ENCODE results near the gene CHAC2. TPM values are rescaled to one million over a fixed set of nuclear protein-coding genes. Genes with fewer than 3 reads are reported as not detected.
A peak's percentile ranks its signal among the peaks of the same experiment; 100 is the strongest.

Gene CHAC2
- total and polyA plus RNA-seq, 2 donors (not counting 1 experiment from before 2014, with no cell fraction given) = 1.7 to 3.3 TPM

DNA sequence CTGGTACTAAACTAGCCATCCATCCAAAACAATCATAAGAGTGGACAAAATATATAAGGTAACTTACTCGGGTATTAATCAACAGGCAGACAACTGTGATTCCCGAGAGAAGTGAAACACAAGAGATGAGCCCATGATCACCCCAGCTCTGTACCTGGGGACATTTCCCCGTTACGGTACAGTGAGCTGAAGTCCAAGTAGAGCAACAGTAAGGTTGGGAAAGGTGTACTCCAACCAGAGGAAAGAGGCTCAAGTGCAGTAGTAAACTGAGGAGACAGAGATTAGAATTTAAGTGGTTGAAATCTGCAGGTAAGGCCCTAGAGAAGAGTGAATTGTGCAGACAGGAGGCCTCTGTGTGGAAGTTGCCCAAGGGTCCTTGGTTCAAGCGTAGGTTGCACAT, 30.5 kb upstream of the CHAC2 start:
- Histone ChIP-seq H3K79me2 (ENCODE audit: control insufficient read depth, insufficient read depth, low read length) (no peaks in the 10 kb centered on the region), H3K4me1 (ENCODE audit: control insufficient read depth, extremely low read depth, insufficient read depth, low read length) (no peaks in the 10 kb centered on the region), H3K27me3 (ENCODE audit: control insufficient read depth, insufficient read depth, low read length) (no peaks in the 10 kb centered on the region), H3K4me2 (ENCODE audit: extremely low read depth, insufficient read depth, low read length) (no peak overlapping the region), H2AFZ (ENCODE audit: low read length) (no peak overlapping the region), H4K20me1 (ENCODE audit: control insufficient read depth, extremely low read depth, insufficient read depth, low read length) (no peaks in the 10 kb centered on the region), H3K27ac (ENCODE audit: insufficient read depth, low read length) (no peak overlapping the region), H3K9ac (ENCODE audit: insufficient read depth, low read length) (no peak overlapping the region), H3K9me3 (ENCODE audit: control insufficient read depth, insufficient read depth, low read depth, low read length) (no peaks in the 10 kb centered on the region), H3K4me3 (replicated peaks in 1 of 4; ENCODE audit: control extremely low read depth in 1 of 4, insufficient read depth in 1 of 4, low read depth in 3 of 4, low read length in 4 of 4) (no peak overlapping the region), H3K36me3 (ENCODE audit: control insufficient read depth, insufficient read depth, low read length) (no peaks in the 10 kb centered on the region)
- TF ChIP-seq, protein P1, sequence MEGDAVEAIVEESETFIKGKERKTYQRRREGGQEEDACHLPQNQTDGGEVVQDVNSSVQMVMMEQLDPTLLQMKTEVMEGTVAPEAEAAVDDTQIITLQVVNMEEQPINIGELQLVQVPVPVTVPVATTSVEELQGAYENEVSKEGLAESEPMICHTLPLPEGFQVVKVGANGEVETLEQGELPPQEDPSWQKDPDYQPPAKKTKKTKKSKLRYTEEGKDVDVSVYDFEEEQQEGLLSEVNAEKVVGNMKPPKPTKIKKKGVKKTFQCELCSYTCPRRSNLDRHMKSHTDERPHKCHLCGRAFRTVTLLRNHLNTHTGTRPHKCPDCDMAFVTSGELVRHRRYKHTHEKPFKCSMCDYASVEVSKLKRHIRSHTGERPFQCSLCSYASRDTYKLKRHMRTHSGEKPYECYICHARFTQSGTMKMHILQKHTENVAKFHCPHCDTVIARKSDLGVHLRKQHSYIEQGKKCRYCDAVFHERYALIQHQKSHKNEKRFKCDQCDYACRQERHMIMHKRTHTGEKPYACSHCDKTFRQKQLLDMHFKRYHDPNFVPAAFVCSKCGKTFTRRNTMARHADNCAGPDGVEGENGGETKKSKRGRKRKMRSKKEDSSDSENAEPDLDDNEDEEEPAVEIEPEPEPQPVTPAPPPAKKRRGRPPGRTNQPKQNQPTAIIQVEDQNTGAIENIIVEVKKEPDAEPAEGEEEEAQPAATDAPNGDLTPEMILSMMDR (conservative IDR thresholded peaks at IDR 0.05 in 1 of 2, IDR thresholded peaks at IDR 0.05 in 1 of 2; ENCODE audit: low read depth in 1 of 2, low read length in 2 of 2) = no peak
- TF ChIP-seq EZH2 (IDR thresholded peaks at IDR 0.05; ENCODE audit: low read length, missing control alignments) = no peak
- no peak for DNase-seq (ENCODE audit: low read depth in 2 of 2)

DNA sequence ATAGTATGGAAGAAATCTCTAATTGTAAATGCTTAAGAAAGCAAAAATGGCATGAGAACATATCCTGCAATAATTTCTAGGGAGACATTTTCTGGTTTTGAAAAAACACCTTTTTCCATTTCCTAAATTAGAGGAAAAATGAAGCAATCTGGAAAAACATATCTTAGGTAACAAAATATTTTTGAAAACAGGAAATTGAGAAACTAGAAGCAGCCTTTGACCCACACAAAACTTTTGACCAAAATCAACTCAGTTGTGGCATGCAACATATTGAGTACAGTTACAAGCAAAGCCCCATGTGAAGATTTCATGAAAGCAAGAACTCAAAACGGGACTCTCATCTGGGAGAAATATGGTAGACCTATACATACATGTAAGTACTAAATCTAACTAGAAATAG, 28.6 kb upstream of the CHAC2 start:
- H3K36me3 ChIP-seq (ENCODE audit: control insufficient read depth, insufficient read depth, low read length) = no peaks in the 10 kb centered on the region
- no peaks in the 10 kb centered on the region for H3K27me3 ChIP-seq (ENCODE audit: control insufficient read depth, insufficient read depth, low read length)
- no peak overlapping the region for H3K4me2 ChIP-seq (ENCODE audit: extremely low read depth, insufficient read depth, low read length)
- H3K79me2 ChIP-seq (ENCODE audit: control insufficient read depth, insufficient read depth, low read length) = no peaks in the 10 kb centered on the region
- H2AFZ ChIP-seq (ENCODE audit: low read length) = no peak overlapping the region
- no peak for TF ChIP-seq EZH2 (IDR thresholded peaks at IDR 0.05; ENCODE audit: low read length, missing control alignments)
- TF ChIP-seq, protein P1 (conservative IDR thresholded peaks at IDR 0.05 in 1 of 2, IDR thresholded peaks at IDR 0.05 in 1 of 2; ENCODE audit: low read depth in 1 of 2, low read length in 2 of 2) = no peak
- no peak overlapping the region for H3K27ac ChIP-seq (ENCODE audit: insufficient read depth, low read length)
- no peak for DNase-seq (ENCODE audit: low read depth in 2 of 2)
- H3K9me3 ChIP-seq (ENCODE audit: control insufficient read depth, insufficient read depth, low read depth, low read length) = no peaks in the 10 kb centered on the region
- no peak overlapping the region for H3K4me3 ChIP-seq (replicated peaks in 1 of 4; ENCODE audit: control extremely low read depth in 1 of 4, insufficient read depth in 1 of 4, low read depth in 3 of 4, low read length in 4 of 4)
- no peaks in the 10 kb centered on the region for H3K4me1 ChIP-seq (ENCODE audit: control insufficient read depth, extremely low read depth, insufficient read depth, low read length)
- no peaks in the 10 kb centered on the region for H4K20me1 ChIP-seq (ENCODE audit: control insufficient read depth, extremely low read depth, insufficient read depth, low read length)
- H3K9ac ChIP-seq (ENCODE audit: insufficient read depth, low read length) = no peak overlapping the region

DNA sequence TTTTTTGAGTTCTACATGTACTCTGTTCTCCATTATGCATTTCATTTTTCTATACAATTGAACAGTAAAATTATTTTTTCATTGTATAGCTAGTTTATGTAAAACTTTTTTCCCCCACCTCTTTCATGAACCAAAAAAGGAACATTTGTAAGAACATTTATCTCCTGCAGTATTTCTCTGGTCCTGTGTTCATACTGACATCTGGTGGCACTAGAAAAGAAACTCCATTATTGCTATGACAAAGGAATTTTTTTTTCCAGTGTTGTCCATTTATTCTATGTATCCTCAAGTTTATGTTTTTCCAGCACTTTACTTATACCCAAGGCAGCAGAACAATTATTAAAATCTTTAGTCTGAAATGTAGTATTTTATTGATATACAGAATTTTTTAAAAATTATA, 27.4 kb upstream of the CHAC2 start:
- H3K9ac ChIP-seq (ENCODE audit: insufficient read depth, low read length) = no peak overlapping the region
- H3K9me3 ChIP-seq (ENCODE audit: control insufficient read depth, insufficient read depth, low read depth, low read length) = no peaks in the 10 kb centered on the region
- peak; percentile 50 to 66 for DNase-seq (ENCODE audit: low read depth in 2 of 2)

More for the DNA sequence above, 27.4 kb upstream of the CHAC2 start:
- TF ChIP-seq EZH2 (IDR thresholded peaks at IDR 0.05; ENCODE audit: low read length, missing control alignments) = no peak
- TF ChIP-seq, protein P1 (conservative IDR thresholded peaks at IDR 0.05 in 1 of 2, IDR thresholded peaks at IDR 0.05 in 1 of 2; ENCODE audit: low read depth in 1 of 2, low read length in 2 of 2) = peak; percentile 36 to 53
- H3K27ac ChIP-seq (ENCODE audit: insufficient read depth, low read length) = no peak overlapping the region
- H3K27me3 ChIP-seq (ENCODE audit: control insufficient read depth, insufficient read depth, low read length) = no peaks in the 10 kb centered on the region
- no peak overlapping the region for H2AFZ ChIP-seq (ENCODE audit: low read length)
- no peaks in the 10 kb centered on the region for H3K4me1 ChIP-seq (ENCODE audit: control insufficient read depth, extremely low read depth, insufficient read depth, low read length)
- H3K36me3 ChIP-seq (ENCODE audit: control insufficient read depth, insufficient read depth, low read length) = no peaks in the 10 kb centered on the region
- H3K4me3 ChIP-seq (replicated peaks in 1 of 4; ENCODE audit: control extremely low read depth in 1 of 4, insufficient read depth in 1 of 4, low read depth in 3 of 4, low read length in 4 of 4) = no peak overlapping the region
- no peaks in the 10 kb centered on the region for H4K20me1 ChIP-seq (ENCODE audit: control insufficient read depth, extremely low read depth, insufficient read depth, low read length)
- no peaks in the 10 kb centered on the region for H3K79me2 ChIP-seq (ENCODE audit: control insufficient read depth, insufficient read depth, low read length)
- H3K4me2 ChIP-seq (ENCODE audit: extremely low read depth, insufficient read depth, low read length) = no peak overlapping the region

Measured in fibroblast of lung (primary cell).